IMR-90 (cell line): Measurements from ENCODE around the gene GANC. TPM values are rescaled to one million over a fixed set of nuclear protein-coding genes. Genes with fewer than 3 reads are reported as not detected.

ENCODE experiments used
- ATAC-seq: fragments of 200-7000 bp; cut with Tn5 transposase; 2 replicates; pipeline ENCODE4 v1.9.1; 2020; ENCODE audit warnings: low read depth, mild to moderate bottlenecking, moderate library complexity
- BruUV-seq: library from RNA; stranded (reverse); fragments of 400-500 nt; replicated peaks from 2 replicates; lab custom pipeline; 2021; lab: Mats Ljungman, UMichigan
- CTCF ChIA-PET: fragments of 300-600 bp; formaldehyde crosslinking; extraction: SDS; loops from one replicate; lab custom pipeline; 2021; ENCODE audit warnings: antibody characterized with exemption; lab: Yijun Ruan, JAX
- POLR2A ChIA-PET: fragments of 300-600 bp; sonication (Branson Sonifier 250); formaldehyde crosslinking; loops from one replicate; lab custom pipeline; 2022; ENCODE audit warnings: antibody characterized with exemption; ENCODE audit not compliant: unreplicated experiment; lab: Charles Lee
- DNase-seq: peaks from one replicate; pipeline ENCODE4 v3.0.0; 2013
- H2AFZ ChIP-seq: replicated peaks from 2 replicates; pipeline ENCODE3; 2013; ENCODE audit warnings: low read length, mild to moderate bottlenecking; ENCODE audit not compliant: poor library complexity
- H2AK5ac ChIP-seq: 2 replicates; pipeline ENCODE4 v1.6.1; 2013; ENCODE audit warnings: low read depth, low read length, inconsistent platforms
- H2AK9ac ChIP-seq: replicated peaks from 2 replicates; pipeline ENCODE3; 2013; ENCODE audit warnings: mild to moderate bottlenecking, low read depth, low read length, moderate library complexity; ENCODE audit not compliant: poor library complexity
- H2BK120ac ChIP-seq: 2 replicates; pipeline ENCODE4 v1.6.1; 2013; ENCODE audit warnings: low read depth, low read length, inconsistent platforms
- H2BK15ac ChIP-seq: 3 replicates; pipeline ENCODE4 v1.6.1; 2013; ENCODE audit warnings: low read depth, low read length, inconsistent platforms
- H2BK20ac ChIP-seq: 2 replicates; pipeline ENCODE4 v1.6.1; 2013; ENCODE audit warnings: low read depth, mild to moderate bottlenecking, inconsistent platforms, low read length, moderate library complexity
- H2BK5ac ChIP-seq: 2 replicates; pipeline ENCODE4 v1.6.1; 2013; ENCODE audit warnings: mild to moderate bottlenecking, low read depth, low read length, inconsistent platforms; ENCODE audit not compliant: poor library complexity, severe bottlenecking
- H3K14ac ChIP-seq: replicated peaks from 2 replicates; pipeline ENCODE4 v1.6.1; 2013; ENCODE audit warnings: low read depth, low read length, inconsistent platforms
- H3K18ac ChIP-seq: 2 replicates; pipeline ENCODE4 v1.6.1; 2013; ENCODE audit warnings: low read depth, low read length, control low read depth
- H3K23ac ChIP-seq: 2 replicates; pipeline ENCODE4 v1.6.1; 2013; ENCODE audit warnings: low read depth, low read length, inconsistent platforms
- H3K27ac ChIP-seq: 2 replicates; pipeline ENCODE4 v1.5.1; 2013; ENCODE audit warnings: mild to moderate bottlenecking, control low read depth, low read length; ENCODE audit not compliant: insufficient read depth
- H3K27me3 ChIP-seq: 2 replicates; pipeline ENCODE4 v1.6.1; 2013; ENCODE audit warnings: low read length; ENCODE audit not compliant: control insufficient read depth, insufficient read depth
- H3K36me3 ChIP-seq: 2 replicates; pipeline ENCODE4 v1.6.1; 2013; ENCODE audit warnings: low read length, mixed read lengths; ENCODE audit not compliant: control insufficient read depth, insufficient read depth
- H3K4ac ChIP-seq: 2 replicates; pipeline ENCODE4 v1.6.1; 2013; ENCODE audit warnings: low read depth, low read length, inconsistent platforms
- H3K4me1 ChIP-seq: 2 replicates; pipeline ENCODE4 v1.6.1; 2013; ENCODE audit warnings: low read length, mixed read lengths; ENCODE audit not compliant: control insufficient read depth, insufficient read depth
- H3K4me2 ChIP-seq: 2 replicates; pipeline ENCODE4 v1.6.1; 2013; ENCODE audit warnings: low read depth, mild to moderate bottlenecking, control low read depth, low read length, moderate library complexity
- H3K4me3 ChIP-seq: 2 replicates; pipeline ENCODE4 v1.5.1; 2013; ENCODE audit warnings: low read depth, mild to moderate bottlenecking, control low read depth, low read length, moderate library complexity; ENCODE audit not compliant: insufficient read depth
- H3K56ac ChIP-seq: 2 replicates; pipeline ENCODE4 v1.6.1; 2013; ENCODE audit warnings: low read length, inconsistent platforms; ENCODE audit not compliant: insufficient read depth; ENCODE audit errors: extremely low read depth
- H3K79me1 ChIP-seq, 2 experiments: 2 replicates each; pipeline ENCODE4 v1.6.1; 2013; ENCODE audit warnings: low read length in 2 of 2, inconsistent platforms in 1 of 2, low read depth in 1 of 2
- H3K9ac ChIP-seq: 2 replicates; pipeline ENCODE4 v1.6.1; 2013; ENCODE audit warnings: low read depth, low read length, control low read depth
- H3K9me1 ChIP-seq: 2 replicates; pipeline ENCODE4 v1.6.1; 2013; ENCODE audit warnings: low read length, inconsistent platforms; ENCODE audit not compliant: insufficient read depth
- H3K9me3 ChIP-seq: 2 replicates; pipeline ENCODE4 v1.6.1; 2013; ENCODE audit warnings: low read length; ENCODE audit not compliant: control insufficient read depth, insufficient read depth
- H4K20me1 ChIP-seq: 2 replicates; pipeline ENCODE4 v1.6.1; 2013; ENCODE audit warnings: low read length, inconsistent platforms; ENCODE audit not compliant: insufficient read depth
- H4K5ac ChIP-seq: 2 replicates; pipeline ENCODE4 v1.6.1; 2013; ENCODE audit warnings: mild to moderate bottlenecking, low read depth, low read length, control low read depth
- H4K8ac ChIP-seq, 2 experiments: 2 replicates each; pipeline ENCODE4 v1.6.1; 2013; ENCODE audit warnings: low read depth in 2 of 2, low read length in 2 of 2, control low read depth in 1 of 2, inconsistent platforms in 1 of 2
- H4K91ac ChIP-seq: 2 replicates; pipeline ENCODE4 v1.6.1; 2013; ENCODE audit warnings: low read depth, low read length, inconsistent platforms; ENCODE audit not compliant: insufficient read depth
- CEBPB ChIP-seq: IDR thresholded peaks from 2 replicates; pipeline ENCODE4 v1.6.1; 2012; ENCODE audit warnings: low read depth, low read length, improper control_type of control experiment
- RCOR1 ChIP-seq: IDR thresholded peaks from 2 replicates; pipeline ENCODE4 v1.6.1; 2012; ENCODE audit warnings: mild to moderate bottlenecking, low read length, improper control_type of control experiment; ENCODE audit not compliant: insufficient replicate concordance
- WGBS, 2 experiments: methylation state at CpG; one replicate each; pipeline versions ENCODE4 v1.1.5 to v1.1.7; 2013; ENCODE audit warnings: missing lambda C conversion rate in 2 of 2; ENCODE audit not compliant: insufficient read length in 1 of 2; ENCODE audit errors: extremely low coverage in 2 of 2; 5-methylcytosine and 5-hydroxymethylcytosine counted together
- dilution Hi-C: fragments of 300-500 bp; cut with HindIII; formaldehyde crosslinking; loops from one replicate; pipeline ENCODE4 v1.14.3; 2018; ENCODE audit warnings: low sequenced_read_pairs; ENCODE audit not compliant: unreplicated experiment
- in situ Hi-C: fragments of 300-500 bp; cut with MboI; formaldehyde crosslinking; loops from 3 replicates; pipeline ENCODE4 v1.14.3; 2019; ENCODE audit warnings: low sequenced_read_pairs, inconsistent platforms, mixed read lengths
- intact Hi-C: fragments of 100-400 bp; cut with micrococcal nuclease; formaldehyde crosslinking; loops from 2 replicates; pipeline ENCODE4 v1.10.0; 2022
- polyA plus RNA-seq, 3 experiments: library from polyadenylated mRNA; depleted of rRNA; stranded (reverse); fragments of >200 nt; gene quantifications; 2 replicates each; pipeline ENCODE4 v1.2.3, GENCODE V29; 2012; ENCODE audit warnings: low replicate concordance in 1 of 3
- total RNA-seq: library from RNA; depleted of rRNA; stranded (reverse); fragments of >200 nt; gene quantifications from 2 replicates; pipeline ENCODE4 v1.2.3, GENCODE V29; 2012

Gene GANC
- total and polyA plus RNA-seq, 2 of the 4 experiments (the other 2 are of a cell fraction), result 7.1 to 19.2 TPM

- H3K14ac ChIP-seq, result peak overlapping the region; percentile 6
- no peak overlapping the region for H2AK9ac ChIP-seq
- H2AK5ac ChIP-seq, result no peak overlapping the region
- no peak overlapping the region; the same call in 1 of the 2 replicates for H4K5ac ChIP-seq
- peak; percentile 79 for ATAC-seq
- no peak overlapping the region for H4K91ac ChIP-seq
- H3K36me3 ChIP-seq, result peaks cover 5% of the 10 kb centered on the region
- H3K4me3 ChIP-seq, result no peak overlapping the region
- in situ Hi-C loops, result no loop called here
- H3K27me3 ChIP-seq, result no peaks in the 10 kb centered on the region
- 0 out of 2 replicates have a peak, but pooled peaks cover 5% of the 10 kb centered on the region for H3K9me1 ChIP-seq
- TF ChIP-seq RCOR1, result no peak
- TF ChIP-seq CEBPB, result peak; percentile 95
- no peak overlapping the region for H2BK20ac ChIP-seq
- H3K4me2 ChIP-seq, result peak overlapping the region; percentile 55; the same call in 1 of the 2 replicates
- H3K18ac ChIP-seq, result peak overlapping the region; percentile 31; the same call in 1 of the 2 replicates
- no peaks in the 10 kb centered on the region for H3K9me3 ChIP-seq
- no TSS peak for BruUV-seq
- DNase-seq, result peak; percentile 60
- no peak overlapping the region for H3K56ac ChIP-seq
- H2BK120ac ChIP-seq, result no peak overlapping the region
- H4K8ac ChIP-seq, result no peak overlapping the region; a peak in 1 of 4 replicates
- no peak overlapping the region for H2AFZ ChIP-seq
- dilution Hi-C loops, result no loop called here
- H4K20me1 ChIP-seq, result no peaks in the 10 kb centered on the region
- intact Hi-C loops, result no loop called here
- no peaks in the 10 kb centered on the region for H3K79me1 ChIP-seq
- WGBS, 2 experiments, result 60% methylated on average over 1 of the region's 4 CpGs; no CpG with 5 or more reads in 1 of the 2 experiments
- H2BK15ac ChIP-seq, result no peak overlapping the region
- no peak overlapping the region; the same call in 1 of the 2 replicates for H3K4ac ChIP-seq
- no peak overlapping the region for H3K27ac ChIP-seq
- peak overlapping the region; percentile 32 for H2BK5ac ChIP-seq
- H3K4me1 ChIP-seq, result peaks cover 3% of the 10 kb centered on the region; the same call in 1 of the 2 replicates
- CTCF ChIA-PET, result interaction anchor here (0.6 kb wide), 1 partner anchor 1763 kb away, joined by 3 read pairs; no protein-coding TSS in a partner anchor
- POLR2A ChIA-PET, result no interaction called here
- H3K9ac ChIP-seq, result no peak overlapping the region
- H3K23ac ChIP-seq, result no peak overlapping the region
Measured at GRCh38 chr15:42286445-42287029, 13.5 kb downstream of the GANC start.
